Heart left ventricle (tissue), 16 donors: ENCODE measurements around the gene URGCP. TPM values are rescaled to one million over a fixed set of nuclear protein-coding genes. Genes with fewer than 3 reads are reported as not detected.

Source experiments
- ATAC-seq, 4 donors: fragments of 200-7000 bp; cut with Tn5 transposase; one replicate each; pipeline ENCODE4 v1.9.1; 2020 to 2022; ENCODE audit warnings: moderate library complexity in 4 of 4, mild to moderate bottlenecking in 3 of 4, moderate number of reproducible peaks in 1 of 4
- DNase-seq, 5 donors: peaks; one replicate each; pipeline ENCODE4 v3.0.0-alpha.2; 2020
- H3K27ac ChIP-seq, 12 donors: fragments of 200-600 bp; sonication (generic) in 4 of 12; one replicate each; pipeline versions ENCODE4 v1.5.0 to v1.8.0; 2016 to 2022; ENCODE audit warnings: mild to moderate bottlenecking in 2 of 12
- H3K27me3 ChIP-seq, 9 donors: fragments of 200-600 bp; sonication (generic) in 2 of 9; one replicate each; pipeline versions ENCODE4 v1.5.1 to v1.8.0; 2016 to 2022; ENCODE audit warnings: mild to moderate bottlenecking in 3 of 9
- H3K36me3 ChIP-seq, 9 donors: fragments of 200-600 bp; sonication (generic) in 2 of 9; one replicate each; pipeline versions ENCODE4 v1.5.0 to v1.8.0; 2018 to 2022; ENCODE audit warnings: mild to moderate bottlenecking in 2 of 9
- H3K4me1 ChIP-seq, 12 donors: fragments of 200-600 bp; sonication (generic) in 4 of 12; one replicate each; pipeline versions ENCODE4 v1.5.0 to v1.8.0; 2016 to 2022; ENCODE audit warnings: mild to moderate bottlenecking in 3 of 12
- H3K4me3 ChIP-seq, 12 donors: fragments of 200-600 bp; sonication (generic) in 4 of 12; one replicate each; pipeline versions ENCODE4 v1.5.0 to v1.8.0; 2017 to 2022; ENCODE audit warnings: mild to moderate bottlenecking in 9 of 12, moderate library complexity in 4 of 12
- H3K9me3 ChIP-seq, 12 donors: fragments of 200-600 bp; sonication (generic) in 4 of 12; one replicate each; pipeline versions ENCODE4 v1.5.0 to v1.8.0; 2016 to 2022; ENCODE audit warnings: mild to moderate bottlenecking in 1 of 12
- CTCF ChIP-seq, 12 donors: fragments of 200-600 bp; sonication (generic) in 4 of 12; IDR thresholded peaks; one replicate each; pipeline versions ENCODE4 v1.5.0 to v1.8.0; 2018 to 2022; ENCODE audit warnings: antibody characterized with exemption in 12 of 12, mild to moderate bottlenecking in 5 of 12
- POLR2A ChIP-seq, 2 donors: fragments of 450-650 bp; IDR thresholded peaks; one replicate each; pipeline ENCODE4 v1.6.1; 2017; ENCODE audit warnings: antibody characterized with exemption in 2 of 2, mild to moderate bottlenecking in 2 of 2, moderate library complexity in 2 of 2
- WGBS, 4 donors: extraction: QIAGEN DNeasy Blood & Tissue Kit in 2 of 4; methylation state at CpG; one replicate each; pipeline versions ENCODE4 v1.1.5 to v1.1.7; 2013 to 2018; 5-methylcytosine and 5-hydroxymethylcytosine counted together
- intact Hi-C, 10 donors: fragments of 100-400 bp; cut with DNase I; formaldehyde crosslinking; loops; one replicate each; pipeline versions ENCODE4 v1.11.1 to v1.14.2; 2022
- polyA plus RNA-seq, 2 donors: library from polyadenylated mRNA; stranded (reverse); fragments of 200-250 nt; gene quantifications; one replicate each; pipeline ENCODE4 v1.2.3, GENCODE V29; 2013
- total RNA-seq, 9 donors: library from RNA; depleted of rRNA in 2 of 9; stranded (reverse); fragments of >200 nt in 2 of 9; fragmentation: NEBNext Ultra II Directional in 3 of 9; extraction: Animal tissue kit (Norgen Biotek cat#: 25700) in 3 of 9; gene quantifications; one replicate each; pipeline versions ENCODE4 v1.1.0 to v1.2.4, GENCODE V29; 2016 to 2023
- donor health status: ischemic (EF 13 %, LVEDD 7.1; RV severe dilation, severe dysfunction).
- donor health status: healthy with polysubstance abuse.
- donor health status: DM: no; HTN: yes; CAD: no.
- donor health status: DM: no; HTN: no; CAD: no.
- donor health status: ischemic (EF 25% LVEDD 6.9; RV normal size, moderate dysfunction).
- donor health status: ischemic (EF 25% LVEDD 5.7; RV mildly dilated, moderate dysfunction).
- donor health status: healthy.
- donor health status: DM: yes; HTN: yes; CAD: no.
- donor health status: ischemic (EF 35%, LVEDD 5.7; RV mildly dilated, moderate dysfunction).
- donor health status: nonischemic (EF 11% LVEDD 7.7; RV severe dilation, severe dysfunction).
- donor health status: DM: yes; HTN: yes; CAD: no.
- donor health status: PGD.
- donor health status: ischemic (EF 29% LVEDD 5.4; RV normal size, mild dysfunction).
- donor health status: nonischemic (EF 23%, LVEDD 6.1; RV moderate dilation, normal function).

URGCP gene
- total and polyA plus RNA-seq, 11 donors: 23.6 to 43.7 (median 37.6) TPM

GRCh38 chr7:43926798-43927123 lies 20.4 kb upstream of the URGCP start:
- intact Hi-C loops: loop anchor here in 2 of 10 donors (5.0 kb wide), 2 partner anchors 54 to 59 kb away; partner anchors contain the start of gene MRPS24 (in 1 of the 2)
- WGBS, 4 donors: 3% methylated on average over 6 of the region's 6 CpGs
- peak in 1 of 4 donors; percentile 7 for ATAC-seq
- TF ChIP-seq CTCF (IDR thresholded peaks at IDR 0.05) (peak in 3 of 12 donors; percentile 6 to 24 (median 16)), POLR2A (IDR thresholded peaks at IDR 0.05) (no peak)
- Histone ChIP-seq H3K27me3 (no peaks in the 10 kb centered on the region), H3K36me3 (no peaks in the 10 kb centered on the region), H3K4me1 (peaks cover 0 to 20% (median 15%) of the 10 kb centered on the region in 12 donors), H3K4me3 (peak overlapping the region; percentile 53 to 96 (median 76)), H3K9me3 (no peaks in the 10 kb centered on the region), H3K27ac (peak overlapping the region; percentile 83 to 99 (median 94))
- DNase-seq: no peak

GRCh38 chr7:43925984-43926797 lies 19.8 kb upstream of the URGCP start, which contains the start of gene UBE2D4:
Gene UBE2D4, plus strand, starts transcription at chr7:43926436. Its CDS starts 97 bp downstream, at chr7:43926533.
- ATAC-seq: peak; percentile 79 to 97 (median 96)
- intact Hi-C loops: loop anchor here in 2 of 10 donors (5.0 kb wide), 2 partner anchors 54 to 59 kb away; partner anchors contain the start of gene MRPS24 (in 1 of the 2)
- H3K4me3 ChIP-seq: peak within 1 kb of the TSS; percentile 53 to 96 (median 76)

GRCh38 chr7:43922726-43923125 lies 16.3 kb upstream of the URGCP start:
- Histone ChIP-seq H3K4me3 (no peak overlapping the region), H3K27me3 (no peaks in the 10 kb centered on the region), H3K27ac (no peak overlapping the region), H3K9me3 (no peaks in the 10 kb centered on the region), H3K36me3 (no peaks in the 10 kb centered on the region), H3K4me1 (peaks cover 0 to 20% (median 15%) of the 10 kb centered on the region in 12 donors)
- ATAC-seq (no peak), DNase-seq (no peak)
- 94 to 97% (median 95%) methylated on average over 4 of the region's 4 CpGs for WGBS, 4 donors
- intact Hi-C loops: no loop called here
- TF ChIP-seq POLR2A (IDR thresholded peaks at IDR 0.05) (no peak), CTCF (IDR thresholded peaks at IDR 0.05) (no peak)

More at GRCh38 chr7:43925984-43926797, 19.8 kb upstream of the URGCP start, which contains the start of gene UBE2D4:
- H3K27me3 ChIP-seq: no peaks in the 10 kb centered on the region
- H3K4me1 ChIP-seq: peaks cover 0 to 20% (median 15%) of the 10 kb centered on the region in 12 donors
- H3K27ac ChIP-seq: peak within 1 kb of the TSS; percentile 83 to 99 (median 94)
- peak; percentile 71 to 89 for TF ChIP-seq POLR2A (IDR thresholded peaks at IDR 0.05)
- peak in 1 of 12 donors; percentile 18 for TF ChIP-seq CTCF (IDR thresholded peaks at IDR 0.05)
- no peaks in the 10 kb centered on the region for H3K9me3 ChIP-seq
- H3K36me3 ChIP-seq: no peaks in the 10 kb centered on the region
- WGBS, 4 donors: 0 to 2% (median 0%) methylated on average over 47 to 82 of the region's 82 CpGs
- peak; percentile 83 to 92 (median 88) for DNase-seq

- Histone ChIP-seq H3K4me3 (no peak overlapping the region), H3K36me3 (no peaks in the 10 kb centered on the region), H3K9me3 (no peaks in the 10 kb centered on the region), H3K27ac (no peak overlapping the region), H3K27me3 (no peaks in the 10 kb centered on the region), H3K4me1 (peaks cover 0 to 10% (median 6%) of the 10 kb centered on the region in 12 donors)
- intact Hi-C loops: no loop called here
- TF ChIP-seq CTCF (IDR thresholded peaks at IDR 0.05) (no peak), POLR2A (IDR thresholded peaks at IDR 0.05) (no peak)
- 65 to 85% (median 76%) methylated on average over 2 of the region's 2 CpGs for WGBS, 4 donors
- ATAC-seq: no peak
- DNase-seq: no peak
Observed at GRCh38 chr7:43921423-43921822, 15.0 kb upstream of the URGCP start.
